ENCODE measurements around the gene RRM1.
"Not testable (repeated sequence)": the region's sequence is repeated elsewhere in the genome, so short reads cannot be mapped to it uniquely, and the experiment has no call there.

The RRM1 gene

GRCh38 chr11:4084406-4085125 is 10.0 kb upstream of the RRM1 start:
- no peak for DNase-seq

- no peak for DNase-seq
These were observed 9.0 kb upstream of the RRM1 start for GRCh38 chr11:4085575-4085974.

- no peak for DNase-seq
These were observed 7.8 kb upstream of the RRM1 start for GRCh38 chr11:4086575-4087353.

GRCh38 chr11:4087551-4087950 is 7.0 kb upstream of the RRM1 start:
- DNase-seq, result no peak

- DNase-seq, result peak in 1 of 2 donors; percentile 28
These were observed 4.3 kb upstream of the RRM1 start for GRCh38 chr11:4090258-4090657.

- DNase-seq, result no peak
These were observed 2.6 kb upstream of the RRM1 start for GRCh38 chr11:4092026-4092425.

- no peak for DNase-seq
These were observed 866 bp upstream of the RRM1 start for GRCh38 chr11:4093519-4094347.

- DNase-seq, result no peak
These were observed 1.1 kb downstream of the RRM1 start for GRCh38 chr11:4095509-4096230.

- no peak for DNase-seq
These were observed 3.5 kb downstream of the RRM1 start for GRCh38 chr11:4098026-4098621.

- no peak for DNase-seq
These were observed 8.1 kb downstream of the RRM1 start for GRCh38 chr11:4102711-4103110.

GRCh38 chr11:4103269-4103668 is 8.7 kb downstream of the RRM1 start:
- DNase-seq, result no peak

GRCh38 chr11:4105916-4106315 is 11.3 kb downstream of the RRM1 start:
- DNase-seq, result no peak

GRCh38 chr11:4111834-4112233 is 17.2 kb downstream of the RRM1 start:
- no peak for DNase-seq

GRCh38 chr11:4115128-4115527 is 20.5 kb downstream of the RRM1 start:
- DNase-seq, result no peak

GRCh38 chr11:4118107-4118506 is 23.5 kb downstream of the RRM1 start:
- DNase-seq, result no peak

GRCh38 chr11:4123218-4123617 is 28.6 kb downstream of the RRM1 start:
- DNase-seq, result no peak

GRCh38 chr11:4125141-4125540 is 30.5 kb downstream of the RRM1 start:
- no peak for DNase-seq

- no peak for DNase-seq
These were observed 32.8 kb downstream of the RRM1 start for GRCh38 chr11:4127357-4127756.

- not testable (repeated sequence) for DNase-seq
These were observed 35.6 kb downstream of the RRM1 start for GRCh38 chr11:4130219-4130618.

GRCh38 chr11:4134806-4135205 is 40.2 kb downstream of the RRM1 start:
- no peak for DNase-seq

GRCh38 chr11:4138497-4138896 is 43.9 kb downstream of the RRM1 start:
- DNase-seq, result no peak

GRCh38 chr11:4140067-4140636 is 45.6 kb downstream of the RRM1 start:
- no peak for DNase-seq

All from activated CD4-positive, alpha-beta T cell treated with anti-CD3 and anti-CD28 coated beads for 4 hours (primary cell).